ENCODE results near the gene ITGA2. TPM values are rescaled to one million over a fixed set of nuclear protein-coding genes. Genes with fewer than 3 reads are reported as not detected.
"Not testable (repeated sequence)": the region's sequence is repeated elsewhere in the genome, so short reads cannot be mapped to it uniquely, and the experiment has no call there.

The ITGA2 gene
- polyA plus RNA-seq, 1 donor: 32.4 TPM

- DNase-seq: peak; percentile 58
These were observed 106.9 kb downstream of the ITGA2 start for GRCh38 chr5:53095931-53096525.

GRCh38 chr5:53099546-53099945 is 110.4 kb downstream of the ITGA2 start:
- DNase-seq: peak; percentile 20

GRCh38 chr5:53100606-53101005 is 111.5 kb downstream of the ITGA2 start:
- DNase-seq: no peak

- no peak for DNase-seq
These were observed 116.6 kb downstream of the ITGA2 start for GRCh38 chr5:53105611-53106300.

- no peak for DNase-seq
These were observed 119.9 kb downstream of the ITGA2 start for GRCh38 chr5:53109056-53109442.

GRCh38 chr5:53109443-53110127 is 120.4 kb downstream of the ITGA2 start, which contains the start of gene MOCS2:
TSS of gene MOCS2 (minus strand) at chr5:53109757. CDS start at chr5:53107174, 2,583 bp downstream.
- peak; percentile 89 for DNase-seq

GRCh38 chr5:53110156-53110555 is 121.0 kb downstream of the ITGA2 start:
- no peak for DNase-seq

- no peak for DNase-seq
These were observed 122.0 kb downstream of the ITGA2 start for GRCh38 chr5:53111139-53111538.

GRCh38 chr5:53112307-53112706 is 123.2 kb downstream of the ITGA2 start:
- DNase-seq: not testable (repeated sequence)

GRCh38 chr5:53112909-53113308 is 123.8 kb downstream of the ITGA2 start:
- no peak for DNase-seq

- no peak for DNase-seq
These were observed 124.8 kb downstream of the ITGA2 start for GRCh38 chr5:53113947-53114346.

- DNase-seq: no peak
These were observed 125.8 kb downstream of the ITGA2 start for GRCh38 chr5:53114988-53115387.

GRCh38 chr5:53116597-53116996 is 127.4 kb downstream of the ITGA2 start:
- no peak for DNase-seq

- no peak for DNase-seq
These were observed 129.7 kb downstream of the ITGA2 start for GRCh38 chr5:53118879-53119278.

GRCh38 chr5:53120165-53120564 is 131.0 kb downstream of the ITGA2 start:
- DNase-seq: no peak

- no peak for DNase-seq
These were observed 134.6 kb downstream of the ITGA2 start for GRCh38 chr5:53123702-53124101.

GRCh38 chr5:53126521-53126920 is 137.4 kb downstream of the ITGA2 start:
- DNase-seq: no peak

- no peak for DNase-seq
These were observed 138.0 kb downstream of the ITGA2 start for GRCh38 chr5:53127107-53127506.

GRCh38 chr5:53128481-53128880 is 139.3 kb downstream of the ITGA2 start:
- no peak for DNase-seq

- no peak for DNase-seq
These were observed 141.1 kb downstream of the ITGA2 start for GRCh38 chr5:53130266-53130665.

GRCh38 chr5:53133020-53133419 is 143.9 kb downstream of the ITGA2 start:
- DNase-seq: no peak

All from left kidney (tissue), 2 donors.